Stimulated activated effector memory CD8-positive, alpha-beta T cell treated with anti-CD3 and anti-CD28 coated beads, Interleukin-12 subunit alpha, Interleukin-12 subunit beta, amount 100 ng/mL, for 72 hours (primary cell): ENCODE measurements around the gene SLC66A2.
"Not testable (repeated sequence)": the region's sequence is repeated elsewhere in the genome, so short reads cannot be mapped to it uniquely, and the experiment has no call there.

Source experiments
- ATAC-seq: fragments of 150-1000 bp; cut with Tn5 transposase; 2 replicates; pipeline ENCODE4 v1.10.0; 2021
- DNase-seq, 2 donors: peaks; one replicate each; pipeline ENCODE4 v3.0.0; 2021 to 2022; ENCODE audit warnings: low spot score in 2 of 2
- H3K27ac Mint-ChIP-seq: one replicate; pipeline ENCODE4 v1.8.0; 2022; ENCODE audit warnings: mild to moderate bottlenecking, mixed read lengths
- H3K36me3 Mint-ChIP-seq: one replicate; pipeline ENCODE4 v1.8.0; 2022; ENCODE audit warnings: mild to moderate bottlenecking, mixed read lengths
- H3K4me1 Mint-ChIP-seq: one replicate; pipeline ENCODE4 v1.8.0; 2022; ENCODE audit warnings: mixed read lengths
- H3K4me3 Mint-ChIP-seq: one replicate; pipeline ENCODE4 v1.8.0; 2022; ENCODE audit warnings: mild to moderate bottlenecking, mixed read lengths
- H3K9me3 Mint-ChIP-seq: one replicate; pipeline ENCODE4 v1.8.0; 2022; ENCODE audit warnings: mixed read lengths

Gene SLC66A2

GRCh38 chr18:79961527-79962291 lies 10.3 kb upstream of the SLC66A2 start:
- Mint-ChIP-seq H3K36me3 (peaks cover 10% of the 10 kb centered on the region), H3K4me3 (peak overlapping the region; percentile 77), H3K4me1 (peaks cover 29% of the 10 kb centered on the region), H3K9me3 (no peaks in the 10 kb centered on the region), H3K27ac (no peak overlapping the region)
- ATAC-seq: no peak
- DNase-seq: no peak

- no peak for ATAC-seq
- peaks cover 10% of the 10 kb centered on the region for H3K36me3 Mint-ChIP-seq
- DNase-seq: no peak
- peaks cover 34% of the 10 kb centered on the region for H3K4me1 Mint-ChIP-seq
- H3K9me3 Mint-ChIP-seq: no peaks in the 10 kb centered on the region
- no peak overlapping the region for H3K4me3 Mint-ChIP-seq
- H3K27ac Mint-ChIP-seq: no peak overlapping the region
Measured at GRCh38 chr18:79960921-79961526, 9.6 kb upstream of the SLC66A2 start.

- H3K27ac Mint-ChIP-seq, DNase-seq, H3K9me3 Mint-ChIP-seq, ATAC-seq: not testable (repeated sequence)
- Mint-ChIP-seq H3K4me3 (peak overlapping the region; percentile 4), H3K4me1 (peaks cover 33% of the 10 kb centered on the region), H3K36me3 (peaks cover 10% of the 10 kb centered on the region)
Measured at GRCh38 chr18:79960161-79960801, 8.8 kb upstream of the SLC66A2 start.

GRCh38 chr18:79958981-79959380 lies 7.5 kb upstream of the SLC66A2 start:
- H3K27ac Mint-ChIP-seq: no peak overlapping the region
- DNase-seq (no peak), ATAC-seq (no peak)
- H3K36me3 Mint-ChIP-seq: peaks cover 10% of the 10 kb centered on the region
- peaks cover 44% of the 10 kb centered on the region for H3K4me1 Mint-ChIP-seq
- no peak overlapping the region for H3K4me3 Mint-ChIP-seq
- no peaks in the 10 kb centered on the region for H3K9me3 Mint-ChIP-seq

GRCh38 chr18:79956276-79956675 lies 4.8 kb upstream of the SLC66A2 start:
- Mint-ChIP-seq H3K36me3 (no peaks in the 10 kb centered on the region), H3K4me1 (peaks cover 27% of the 10 kb centered on the region), H3K9me3 (no peaks in the 10 kb centered on the region), H3K4me3 (no peak overlapping the region), H3K27ac (no peak overlapping the region)
- no peak for DNase-seq
- ATAC-seq: no peak

- ATAC-seq (peak; percentile 59), DNase-seq (no peak)
- H3K27ac Mint-ChIP-seq: peak overlapping the region; percentile 2
- no peaks in the 10 kb centered on the region for H3K9me3 Mint-ChIP-seq
- H3K4me1 Mint-ChIP-seq: peaks cover 29% of the 10 kb centered on the region
- H3K4me3 Mint-ChIP-seq: peak overlapping the region; percentile 8
- peaks cover under 1% of the 10 kb centered on the region for H3K36me3 Mint-ChIP-seq
Measured at GRCh38 chr18:79955302-79956075, 4.0 kb upstream of the SLC66A2 start.

GRCh38 chr18:79954791-79955190 lies 3.3 kb upstream of the SLC66A2 start:
- Mint-ChIP-seq H3K27ac (peak overlapping the region; percentile 2), H3K36me3 (peaks cover 8% of the 10 kb centered on the region), H3K9me3 (no peaks in the 10 kb centered on the region), H3K4me3 (peak overlapping the region; percentile 8), H3K4me1 (peaks cover 36% of the 10 kb centered on the region)
- ATAC-seq: no peak
- no peak for DNase-seq

GRCh38 chr18:79953971-79954651 lies 2.7 kb upstream of the SLC66A2 start:
- peaks cover 43% of the 10 kb centered on the region for H3K4me1 Mint-ChIP-seq
- H3K36me3 Mint-ChIP-seq: peaks cover 15% of the 10 kb centered on the region
- no peaks in the 10 kb centered on the region for H3K9me3 Mint-ChIP-seq
- peak; percentile 70 for ATAC-seq
- DNase-seq: no peak
- H3K4me3 Mint-ChIP-seq: peak overlapping the region; percentile 3
- peak overlapping the region; percentile 2 for H3K27ac Mint-ChIP-seq

GRCh38 chr18:79952996-79953559 lies 1.6 kb upstream of the SLC66A2 start:
- Mint-ChIP-seq H3K27ac (no peak overlapping the region), H3K4me3 (peak overlapping the region; percentile 34), H3K4me1 (peaks cover 53% of the 10 kb centered on the region), H3K9me3 (no peaks in the 10 kb centered on the region), H3K36me3 (peaks cover 24% of the 10 kb centered on the region)
- ATAC-seq (no peak), DNase-seq (no peak)

- DNase-seq: no peak
- peaks cover 54% of the 10 kb centered on the region for H3K4me1 Mint-ChIP-seq
- peak overlapping the region; percentile 34 for H3K4me3 Mint-ChIP-seq
- no peak overlapping the region for H3K27ac Mint-ChIP-seq
- ATAC-seq: no peak
- H3K36me3 Mint-ChIP-seq: peaks cover 24% of the 10 kb centered on the region
- H3K9me3 Mint-ChIP-seq: no peaks in the 10 kb centered on the region
Measured at GRCh38 chr18:79952456-79952995, 1.1 kb upstream of the SLC66A2 start.

- ATAC-seq (peak; percentile 43), DNase-seq (peak in 1 of 2 donors; percentile 54)
- Mint-ChIP-seq H3K9me3 (no peaks in the 10 kb centered on the region), H3K27ac (peak overlapping the region; percentile 65), H3K4me3 (peak overlapping the region; percentile 74), H3K4me1 (peaks cover 55% of the 10 kb centered on the region), H3K36me3 (peaks cover 24% of the 10 kb centered on the region)
Measured at GRCh38 chr18:79950515-79951341, 725 bp downstream of the SLC66A2 start.

GRCh38 chr18:79949697-79950487 lies 1.6 kb downstream of the SLC66A2 start:
- Mint-ChIP-seq H3K27ac (peak overlapping the region; percentile 65), H3K4me1 (peaks cover 56% of the 10 kb centered on the region), H3K9me3 (no peaks in the 10 kb centered on the region), H3K4me3 (peak overlapping the region; percentile 74), H3K36me3 (peaks cover 24% of the 10 kb centered on the region)
- ATAC-seq: no peak
- DNase-seq: no peak
